ENCODE measurements around the gene FKBP8.

- TF ChIP-seq CTCF (IDR thresholded peaks at IDR 0.05) (no peak), POLR2A (IDR thresholded peaks at IDR 0.05) (no peak)
Measured at GRCh38 chr19:18543814-18544475, 572 bp upstream of the FKBP8 start.
